ENCODE results near the gene TBL1Y. TPM values are rescaled to one million over a fixed set of nuclear protein-coding genes. Genes with fewer than 3 reads are reported as not detected.
"Not testable (repeated sequence)": the region's sequence is repeated elsewhere in the genome, so short reads cannot be mapped to it uniquely, and the experiment has no call there.

TBL1Y gene
- total RNA-seq: 1 to 10 TPM in 1 of 4 donors, under 1 TPM in 1, not detected in 2; 0.33 to 1.2 TPM

- WGBS: no CpG with 5 or more reads among the region's 91 CpGs
- Histone ChIP-seq H3K27me3 (peaks cover 0 to 27% (median 0%) of the 10 kb centered on the region in 4 donors), H3K36me3 (no peaks in the 10 kb centered on the region), H3K9me3 (no peaks in the 10 kb centered on the region), H3K27ac (replicated peaks in 1 of 4) (no peak within 1 kb of the TSS), H3K4me3 (peak within 1 kb of the TSS in 2 of 4 donors; percentile 44 to 46), H3K4me1 (peaks cover 0 to 11% (median 4%) of the 10 kb centered on the region in 4 donors)
- no peak for DNase-seq (ENCODE audit: extremely low spot score)
- intact Hi-C loops (cut with DNase I): no loop called here
- TF ChIP-seq, protein P1, sequence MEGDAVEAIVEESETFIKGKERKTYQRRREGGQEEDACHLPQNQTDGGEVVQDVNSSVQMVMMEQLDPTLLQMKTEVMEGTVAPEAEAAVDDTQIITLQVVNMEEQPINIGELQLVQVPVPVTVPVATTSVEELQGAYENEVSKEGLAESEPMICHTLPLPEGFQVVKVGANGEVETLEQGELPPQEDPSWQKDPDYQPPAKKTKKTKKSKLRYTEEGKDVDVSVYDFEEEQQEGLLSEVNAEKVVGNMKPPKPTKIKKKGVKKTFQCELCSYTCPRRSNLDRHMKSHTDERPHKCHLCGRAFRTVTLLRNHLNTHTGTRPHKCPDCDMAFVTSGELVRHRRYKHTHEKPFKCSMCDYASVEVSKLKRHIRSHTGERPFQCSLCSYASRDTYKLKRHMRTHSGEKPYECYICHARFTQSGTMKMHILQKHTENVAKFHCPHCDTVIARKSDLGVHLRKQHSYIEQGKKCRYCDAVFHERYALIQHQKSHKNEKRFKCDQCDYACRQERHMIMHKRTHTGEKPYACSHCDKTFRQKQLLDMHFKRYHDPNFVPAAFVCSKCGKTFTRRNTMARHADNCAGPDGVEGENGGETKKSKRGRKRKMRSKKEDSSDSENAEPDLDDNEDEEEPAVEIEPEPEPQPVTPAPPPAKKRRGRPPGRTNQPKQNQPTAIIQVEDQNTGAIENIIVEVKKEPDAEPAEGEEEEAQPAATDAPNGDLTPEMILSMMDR (IDR thresholded peaks at IDR 0.05): no peak
- no peak for TF ChIP-seq EP300 (IDR thresholded peaks at IDR 0.05)
- no peak for TF ChIP-seq POLR2A (IDR thresholded peaks at IDR 0.05; ENCODE audit: low read depth)
- no peak for TF ChIP-seq POLR2AphosphoS5 (IDR thresholded peaks at IDR 0.05)
Measured at GRCh38 chrY:6910372-6911252, at the start of gene TBL1Y. Gene TBL1Y, plus strand, starts transcription at chrY:6910697. Its CDS starts 114,388 bp downstream, at chrY:7025085.

DNA sequence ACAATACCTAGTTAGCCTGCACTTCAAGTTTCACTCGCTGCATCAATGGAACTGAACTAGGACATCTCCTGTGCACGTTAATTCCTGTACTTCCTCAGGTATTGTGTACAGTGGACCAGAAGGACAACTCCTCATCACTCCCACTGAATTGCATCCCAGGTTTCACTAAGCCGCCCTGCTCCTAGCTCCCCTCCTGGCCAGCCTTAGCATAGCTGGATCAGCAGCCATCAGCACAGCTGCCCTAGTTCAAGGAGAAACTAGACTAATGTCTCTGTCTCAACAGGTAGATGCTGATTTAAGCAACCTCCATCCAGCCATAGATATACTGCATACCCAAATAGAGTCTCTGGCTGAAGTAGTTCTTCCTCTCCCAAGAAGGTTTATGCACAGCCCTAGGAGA, 16.0 kb upstream of the TBL1Y start:
- Histone ChIP-seq H3K4me1 (no peaks in the 10 kb centered on the region), H3K4me3 (no peak overlapping the region), H3K36me3 (no peaks in the 10 kb centered on the region), H3K9me3 (no peaks in the 10 kb centered on the region), H3K27me3 (no peaks in the 10 kb centered on the region), H3K27ac (replicated peaks in 1 of 4) (no peak overlapping the region)
- TF ChIP-seq POLR2A (IDR thresholded peaks at IDR 0.05; ENCODE audit: low read depth) (no peak), EP300 (IDR thresholded peaks at IDR 0.05) (no peak), POLR2AphosphoS5 (IDR thresholded peaks at IDR 0.05) (no peak)
- TF ChIP-seq, protein P1 (IDR thresholded peaks at IDR 0.05): no peak
- WGBS: no CpG with 5 or more reads among the region's 3 CpGs
- DNase-seq (ENCODE audit: extremely low spot score): no peak
- intact Hi-C loops (cut with DNase I): no loop called here

GRCh38 chrY:6895236-6895635, 15.3 kb upstream of the TBL1Y start:
- no peak for TF ChIP-seq POLR2A (IDR thresholded peaks at IDR 0.05; ENCODE audit: low read depth)

GRCh38 chrY:6902116-6902515, 8.4 kb upstream of the TBL1Y start:
- H3K36me3 ChIP-seq; H3K27ac ChIP-seq (replicated peaks in 1 of 4); H3K4me3 ChIP-seq; H3K27me3 ChIP-seq; intact Hi-C loops (cut with DNase I); H3K4me1 ChIP-seq; DNase-seq (ENCODE audit: extremely low spot score); H3K9me3 ChIP-seq: not testable (repeated sequence)

More at GRCh38 chrY:6895236-6895635, 15.3 kb upstream of the TBL1Y start:
- no peaks in the 10 kb centered on the region for H3K27me3 ChIP-seq
- H3K4me1 ChIP-seq: no peaks in the 10 kb centered on the region
- no peak overlapping the region for H3K27ac ChIP-seq (replicated peaks in 1 of 4)
- no peaks in the 10 kb centered on the region for H3K9me3 ChIP-seq
- intact Hi-C loops (cut with DNase I): no loop called here
- H3K36me3 ChIP-seq: no peaks in the 10 kb centered on the region
- DNase-seq (ENCODE audit: extremely low spot score): no peak
- WGBS: no CpG with 5 or more reads among the region's 1 CpG
- H3K4me3 ChIP-seq: no peak overlapping the region

DNA sequence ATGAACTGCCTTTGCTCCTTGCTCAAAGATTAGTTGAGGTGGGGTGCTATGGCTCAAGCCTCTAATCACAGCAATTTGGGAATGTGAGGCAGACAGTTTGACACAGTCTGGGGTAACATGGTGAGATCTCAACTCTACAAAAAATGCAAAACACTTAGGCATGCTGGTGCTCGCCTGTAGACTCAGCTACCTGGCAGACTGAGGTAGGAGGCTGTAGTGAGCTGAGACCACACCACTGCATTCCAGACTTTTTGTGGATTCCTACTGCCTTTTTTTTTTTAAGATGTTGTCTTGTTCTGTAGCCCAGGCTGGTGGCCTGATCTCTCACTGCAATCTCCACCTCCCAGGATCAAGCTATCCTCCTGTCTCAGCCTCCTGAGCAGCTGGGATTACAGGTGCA, 2.9 kb upstream of the TBL1Y start:
- Histone ChIP-seq H3K4me3 (no peak overlapping the region), H3K27me3 (peaks cover 0 to 27% (median 0%) of the 10 kb centered on the region in 4 donors), H3K27ac (replicated peaks in 1 of 4) (no peak overlapping the region), H3K9me3 (no peaks in the 10 kb centered on the region), H3K4me1 (peaks cover 0 to 11% (median 4%) of the 10 kb centered on the region in 4 donors), H3K36me3 (no peaks in the 10 kb centered on the region)
- DNase-seq (ENCODE audit: extremely low spot score): no peak
- WGBS: no CpG with 5 or more reads among the region's 1 CpG
- intact Hi-C loops (cut with DNase I): no loop called here
- no peak for TF ChIP-seq POLR2AphosphoS5 (IDR thresholded peaks at IDR 0.05)
- no peak for TF ChIP-seq EP300 (IDR thresholded peaks at IDR 0.05)
- TF ChIP-seq POLR2A (IDR thresholded peaks at IDR 0.05; ENCODE audit: low read depth): no peak
- TF ChIP-seq, protein P1 (IDR thresholded peaks at IDR 0.05): no peak

DNA sequence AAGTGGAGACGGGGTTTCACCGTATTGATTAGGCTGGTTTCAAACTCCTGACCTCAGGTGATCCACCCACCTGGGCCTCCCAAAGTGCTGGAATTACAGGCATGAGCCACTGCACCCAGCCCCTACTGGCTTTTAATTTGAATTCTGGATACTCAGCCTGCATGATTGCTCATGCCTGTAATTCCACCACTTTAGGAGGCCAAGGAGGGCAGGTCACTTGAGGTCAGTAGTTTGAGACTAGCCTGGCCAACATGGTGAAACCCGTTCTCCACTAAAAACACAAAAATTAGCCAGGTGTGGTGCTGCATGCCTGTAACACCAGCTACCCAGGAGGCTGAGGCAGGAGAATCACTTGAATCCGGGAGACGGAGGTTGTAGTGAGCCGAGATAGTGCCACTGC, 2.5 kb upstream of the TBL1Y start:
- intact Hi-C loops (cut with DNase I); H3K4me3 ChIP-seq; H3K27ac ChIP-seq (replicated peaks in 1 of 4); DNase-seq (ENCODE audit: extremely low spot score); H3K9me3 ChIP-seq; H3K36me3 ChIP-seq: not testable (repeated sequence)
- H3K27me3 ChIP-seq: peaks cover 0 to 27% (median 0%) of the 10 kb centered on the region in 4 donors
- WGBS: no CpG with 5 or more reads among the region's 6 CpGs
- H3K4me1 ChIP-seq: peaks cover 0 to 11% (median 4%) of the 10 kb centered on the region in 4 donors

All from esophagus muscularis mucosa (tissue), 4 donors.